OCI-LY7 (cell line): Measurements from ENCODE around the gene TNFRSF9. TPM values are rescaled to one million over a fixed set of nuclear protein-coding genes. Genes with fewer than 3 reads are reported as not detected.

Source experiments
- BruUV-seq: library from RNA; stranded (reverse); fragments of 400-500 nt; replicated peaks from 2 replicates; lab custom pipeline; 2021; lab: Mats Ljungman, UMichigan
- CTCF ChIA-PET: fragments of 300-600 bp; sonication (Branson Sonifier 250); formaldehyde crosslinking; loops from one replicate; lab custom pipeline; 2022; ENCODE audit warnings: antibody characterized with exemption; ENCODE audit not compliant: unreplicated experiment; lab: Charles Lee
- POLR2A ChIA-PET: fragments of 300-600 bp; sonication (Branson Sonifier 250); formaldehyde crosslinking; loops from one replicate; lab custom pipeline; 2022; ENCODE audit warnings: antibody characterized with exemption; lab: Charles Lee
- DNase-seq: peaks from one replicate; pipeline ENCODE4 v3.0.0-alpha.2; 2015; ENCODE audit warnings: low spot score
- H2AFZ ChIP-seq: fragments of 200-600 bp; sonication (generic), shearing (Covaris generic); 2 replicates; pipeline ENCODE4 v1.6.1; 2014; ENCODE audit warnings: mild to moderate bottlenecking, antibody characterized with exemption, low read length, moderate library complexity
- H3K27ac ChIP-seq: fragments of 200-600 bp; sonication (generic); 2 replicates; pipeline ENCODE4 v1.5.1; 2014; ENCODE audit warnings: mixed run types, low read depth, mild to moderate bottlenecking, moderate library complexity, low read length, inconsistent platforms; ENCODE audit not compliant: poor library complexity, severe bottlenecking
- H3K36me3 ChIP-seq: fragments of 200-600 bp; sonication (generic); 2 replicates; pipeline ENCODE4 v1.6.1; 2014; ENCODE audit warnings: mild to moderate bottlenecking, antibody characterized with exemption, low read length, moderate library complexity, mixed read lengths; ENCODE audit not compliant: insufficient read depth
- H3K4me1 ChIP-seq: fragments of 200-600 bp; sonication (generic); 2 replicates; pipeline ENCODE4 v1.5.1; 2014; ENCODE audit warnings: mild to moderate bottlenecking, low read length; ENCODE audit not compliant: insufficient read depth, poor library complexity, severe bottlenecking
- H3K4me2 ChIP-seq: fragments of 200-600 bp; sonication (generic); 2 replicates; pipeline ENCODE4 v1.6.1; 2014; ENCODE audit warnings: mild to moderate bottlenecking, low read length
- H3K4me3 ChIP-seq: fragments of 200-600 bp; sonication (generic); 2 replicates; pipeline ENCODE4 v1.5.1; 2014; ENCODE audit warnings: mild to moderate bottlenecking, low read depth, low read length; ENCODE audit not compliant: poor library complexity, severe bottlenecking
- H3K79me2 ChIP-seq: fragments of 200-600 bp; sonication (generic); 2 replicates; pipeline ENCODE4 v1.6.1; 2016; ENCODE audit warnings: low read depth, mild to moderate bottlenecking, low read length, moderate library complexity, mixed read lengths; ENCODE audit not compliant: insufficient read depth
- H3K9me2 ChIP-seq: fragments of 200-600 bp; sonication (generic); 2 replicates; pipeline ENCODE4 v1.6.1; 2016; ENCODE audit warnings: mild to moderate bottlenecking, low read length, mixed read lengths; ENCODE audit not compliant: insufficient read depth
- H3K9me3 ChIP-seq: fragments of 200-600 bp; sonication (generic); 2 replicates; pipeline ENCODE4 v1.6.1; 2014; ENCODE audit warnings: mild to moderate bottlenecking, mixed run types, low read length, mixed read lengths
- H4K20me1 ChIP-seq: fragments of 200-600 bp; sonication (generic); 2 replicates; pipeline ENCODE4 v1.6.1; 2014; ENCODE audit warnings: mild to moderate bottlenecking, antibody characterized with exemption, low read length, moderate library complexity, mixed read lengths; ENCODE audit not compliant: insufficient read depth
- EZH2phosphoT487 ChIP-seq: fragments of 200-600 bp; sonication (generic); IDR thresholded peaks from 2 replicates; pipeline ENCODE4 v1.6.1; 2018; ENCODE audit warnings: low read depth, borderline replicate concordance, mild to moderate bottlenecking, mixed run types, antibody characterized with exemption, low read length, moderate library complexity, mixed read lengths
- intact Hi-C: fragments of 100-400 bp; cut with micrococcal nuclease; formaldehyde crosslinking; loops from one replicate; pipeline ENCODE4 v1.10.0; 2022; ENCODE audit not compliant: unreplicated experiment
- total RNA-seq, 2 experiments: library from RNA; depleted of rRNA in 1 of 2; stranded (reverse); fragments of >200 nt in 1 of 2; shearing (Covaris generic) in 1 of 2; gene quantifications; 2 replicates each; pipeline ENCODE4 v1.2.3, GENCODE V29; 2014 to 2022
- TF ChIP-seq, protein P1 (sequence below): fragments of 200-600 bp; sonication (generic); conservative IDR thresholded peaks from 2 replicates; pipeline ENCODE4 v1.5.1; 2014; ENCODE audit warnings: mild to moderate bottlenecking, antibody characterized with exemption, low read length, moderate library complexity, mixed read lengths

TNFRSF9 gene
- total RNA-seq, 2 experiments from 2014 or later = not detected

DNA sequence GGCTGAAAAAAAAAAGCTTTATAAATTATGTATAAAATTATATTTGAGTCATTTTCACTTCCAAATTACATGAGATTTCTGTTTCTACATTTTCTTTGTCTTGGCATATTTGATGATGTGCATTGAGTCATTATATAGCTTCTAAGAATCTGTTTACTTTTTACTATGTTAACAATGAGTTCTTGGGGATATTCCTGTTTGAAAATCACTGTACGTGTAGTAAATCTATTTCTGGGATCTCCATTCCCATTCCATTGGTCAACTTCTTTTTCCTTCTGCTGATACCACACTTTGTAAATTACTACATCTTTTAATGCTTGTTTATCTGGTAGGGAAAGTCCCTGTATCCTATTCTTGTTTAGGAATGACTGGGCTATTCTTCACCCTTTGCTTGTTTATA lies 43.6 kb downstream of the TNFRSF9 start:
- Histone ChIP-seq H3K4me1 (no peaks in the 10 kb centered on the region), H3K27ac (no peak overlapping the region), H3K36me3 (no peaks in the 10 kb centered on the region), H4K20me1 (no peaks in the 10 kb centered on the region), H3K79me2 (no peaks in the 10 kb centered on the region), H3K4me3 (no peak overlapping the region), H2AFZ (no peak overlapping the region), H3K9me2 (no peaks in the 10 kb centered on the region), H3K4me2 (no peak overlapping the region), H3K9me3 (no peaks in the 10 kb centered on the region)
- TF ChIP-seq, protein P1, sequence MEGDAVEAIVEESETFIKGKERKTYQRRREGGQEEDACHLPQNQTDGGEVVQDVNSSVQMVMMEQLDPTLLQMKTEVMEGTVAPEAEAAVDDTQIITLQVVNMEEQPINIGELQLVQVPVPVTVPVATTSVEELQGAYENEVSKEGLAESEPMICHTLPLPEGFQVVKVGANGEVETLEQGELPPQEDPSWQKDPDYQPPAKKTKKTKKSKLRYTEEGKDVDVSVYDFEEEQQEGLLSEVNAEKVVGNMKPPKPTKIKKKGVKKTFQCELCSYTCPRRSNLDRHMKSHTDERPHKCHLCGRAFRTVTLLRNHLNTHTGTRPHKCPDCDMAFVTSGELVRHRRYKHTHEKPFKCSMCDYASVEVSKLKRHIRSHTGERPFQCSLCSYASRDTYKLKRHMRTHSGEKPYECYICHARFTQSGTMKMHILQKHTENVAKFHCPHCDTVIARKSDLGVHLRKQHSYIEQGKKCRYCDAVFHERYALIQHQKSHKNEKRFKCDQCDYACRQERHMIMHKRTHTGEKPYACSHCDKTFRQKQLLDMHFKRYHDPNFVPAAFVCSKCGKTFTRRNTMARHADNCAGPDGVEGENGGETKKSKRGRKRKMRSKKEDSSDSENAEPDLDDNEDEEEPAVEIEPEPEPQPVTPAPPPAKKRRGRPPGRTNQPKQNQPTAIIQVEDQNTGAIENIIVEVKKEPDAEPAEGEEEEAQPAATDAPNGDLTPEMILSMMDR = no peak
- TF ChIP-seq EZH2phosphoT487 = no peak
- no peak for DNase-seq
- intact Hi-C loops = no loop called here
- BruUV-seq = no TSS peak
- ChIA-PET CTCF (no interaction called here), POLR2A (no interaction called here)

DNA sequence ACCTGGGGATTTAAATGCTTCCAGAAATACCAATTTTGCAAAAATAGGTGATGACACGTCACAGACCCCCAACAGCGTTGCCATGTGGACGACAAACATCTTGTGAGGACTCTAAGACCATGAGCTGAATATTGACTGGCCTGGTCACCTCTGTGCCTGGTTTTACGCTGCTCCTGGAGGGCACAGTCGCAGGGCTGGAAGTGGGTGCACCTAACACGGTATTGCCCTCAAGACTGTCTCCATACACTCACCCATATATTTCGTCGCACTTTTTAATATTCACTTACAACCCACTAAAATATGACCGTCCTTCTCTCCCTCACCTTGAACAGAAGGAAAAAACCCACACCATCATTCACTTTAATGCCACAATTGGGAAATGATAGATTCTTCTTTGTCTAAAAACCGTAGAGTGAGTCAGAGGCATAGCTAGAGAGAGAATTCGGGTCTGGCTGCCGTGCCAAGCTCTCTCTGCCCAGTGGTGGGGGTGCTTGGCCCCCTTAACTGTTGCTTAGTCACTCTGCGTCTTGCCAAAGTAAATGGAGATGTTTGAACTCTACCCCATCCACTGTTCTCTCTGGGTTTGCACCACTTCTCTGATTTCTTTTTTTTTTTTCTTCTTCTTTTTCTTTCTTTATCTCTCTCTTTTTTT lies 47.0 kb downstream of the TNFRSF9 start:
- CTCF ChIA-PET = no interaction called here

DNA sequence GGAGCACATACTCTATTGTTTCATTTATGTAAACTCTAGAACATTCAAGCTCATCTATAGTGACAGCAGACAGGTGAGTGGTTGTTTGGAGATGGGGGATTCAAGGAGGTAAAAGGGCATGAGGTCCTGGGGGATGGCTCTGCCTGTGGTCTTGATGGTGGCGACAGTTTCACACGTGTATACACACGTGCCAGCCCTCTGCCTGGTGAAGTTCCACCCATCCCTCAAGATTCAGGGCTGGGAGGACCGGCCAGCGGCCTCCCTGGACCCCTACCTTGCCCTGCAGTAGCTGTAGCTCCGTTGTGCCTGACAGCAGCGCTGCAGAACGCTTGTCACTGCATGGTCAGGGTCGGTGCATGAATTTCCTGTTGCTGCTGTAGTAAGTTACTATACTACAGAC lies 48.8 kb downstream of the TNFRSF9 start:
- POLR2A ChIA-PET = no interaction called here

More for the DNA sequence above, 47.0 kb downstream of the TNFRSF9 start:
- H3K27ac ChIP-seq = no peak overlapping the region
- DNase-seq = no peak
- H3K79me2 ChIP-seq = no peaks in the 10 kb centered on the region
- no TSS peak for BruUV-seq
- no peak overlapping the region for H3K4me3 ChIP-seq
- no peaks in the 10 kb centered on the region for H3K9me2 ChIP-seq
- no peaks in the 10 kb centered on the region for H3K9me3 ChIP-seq
- TF ChIP-seq, protein P1 = no peak
- TF ChIP-seq EZH2phosphoT487 = no peak
- H3K4me1 ChIP-seq = no peaks in the 10 kb centered on the region
- POLR2A ChIA-PET = no interaction called here
- H4K20me1 ChIP-seq = no peaks in the 10 kb centered on the region
- H2AFZ ChIP-seq = no peak overlapping the region
- no peaks in the 10 kb centered on the region for H3K36me3 ChIP-seq
- intact Hi-C loops = no loop called here
- H3K4me2 ChIP-seq = no peak overlapping the region

More for the DNA sequence above, 48.8 kb downstream of the TNFRSF9 start:
- Histone ChIP-seq H3K79me2 (no peaks in the 10 kb centered on the region), H3K36me3 (no peaks in the 10 kb centered on the region), H3K4me3 (no peak overlapping the region), H3K9me2 (no peaks in the 10 kb centered on the region), H3K9me3 (no peaks in the 10 kb centered on the region), H3K4me2 (no peak overlapping the region), H2AFZ (no peak overlapping the region), H3K27ac (no peak overlapping the region), H4K20me1 (no peaks in the 10 kb centered on the region), H3K4me1 (no peaks in the 10 kb centered on the region)
- CTCF ChIA-PET = no interaction called here
- TF ChIP-seq, protein P1 = no peak
- no peak for TF ChIP-seq EZH2phosphoT487
- DNase-seq = no peak
- intact Hi-C loops = no loop called here
- no TSS peak for BruUV-seq
